ENCODE data around the gene RAD51B. TPM values are rescaled to one million over a fixed set of nuclear protein-coding genes. Genes with fewer than 3 reads are reported as not detected.

RAD51B gene
- total RNA-seq, 6 donors from 2014 or later, result 10.6 to 63.9 (median 18.4) TPM

DNA sequence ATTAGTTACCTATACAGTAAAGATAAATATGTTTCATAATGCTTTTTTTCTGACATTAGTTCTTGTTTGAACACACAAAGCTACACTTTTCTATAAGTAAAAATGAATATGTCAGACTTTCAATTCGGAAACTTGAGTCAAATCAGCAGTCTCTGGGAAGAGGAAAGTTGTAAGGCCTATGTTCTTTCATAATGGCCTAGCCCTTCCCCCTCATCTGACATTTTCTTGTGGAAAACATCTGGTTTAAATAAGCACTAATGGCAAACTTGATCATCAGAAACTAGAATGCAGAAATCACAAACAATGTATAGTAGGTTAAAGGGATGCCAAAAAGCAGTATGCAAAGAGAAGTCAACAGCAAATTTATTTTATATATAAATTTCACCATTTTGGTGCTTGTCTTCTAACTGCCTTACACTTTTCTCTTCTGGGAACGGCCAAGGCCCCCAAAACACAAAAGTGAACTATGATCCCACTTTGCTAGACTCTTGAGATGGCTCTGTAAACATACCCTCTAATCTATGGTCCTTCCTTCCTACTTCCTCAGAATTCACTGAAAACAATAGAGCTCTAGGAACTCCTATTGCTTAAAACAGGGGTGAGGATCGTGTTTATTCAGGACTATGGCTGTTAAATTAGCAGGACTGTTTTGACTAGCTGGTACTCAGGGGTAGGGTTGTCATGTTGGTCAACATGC lies 444.1 kb downstream of the RAD51B start:
- H3K36me3 ChIP-seq, result no peaks in the 10 kb centered on the region
- TF ChIP-seq EP300 (IDR thresholded peaks at IDR 0.05) (no peak), POLR2A (IDR thresholded peaks at IDR 0.05) (no peak), POLR2AphosphoS5 (IDR thresholded peaks at IDR 0.05) (no peak)
- TF ChIP-seq, protein P1, sequence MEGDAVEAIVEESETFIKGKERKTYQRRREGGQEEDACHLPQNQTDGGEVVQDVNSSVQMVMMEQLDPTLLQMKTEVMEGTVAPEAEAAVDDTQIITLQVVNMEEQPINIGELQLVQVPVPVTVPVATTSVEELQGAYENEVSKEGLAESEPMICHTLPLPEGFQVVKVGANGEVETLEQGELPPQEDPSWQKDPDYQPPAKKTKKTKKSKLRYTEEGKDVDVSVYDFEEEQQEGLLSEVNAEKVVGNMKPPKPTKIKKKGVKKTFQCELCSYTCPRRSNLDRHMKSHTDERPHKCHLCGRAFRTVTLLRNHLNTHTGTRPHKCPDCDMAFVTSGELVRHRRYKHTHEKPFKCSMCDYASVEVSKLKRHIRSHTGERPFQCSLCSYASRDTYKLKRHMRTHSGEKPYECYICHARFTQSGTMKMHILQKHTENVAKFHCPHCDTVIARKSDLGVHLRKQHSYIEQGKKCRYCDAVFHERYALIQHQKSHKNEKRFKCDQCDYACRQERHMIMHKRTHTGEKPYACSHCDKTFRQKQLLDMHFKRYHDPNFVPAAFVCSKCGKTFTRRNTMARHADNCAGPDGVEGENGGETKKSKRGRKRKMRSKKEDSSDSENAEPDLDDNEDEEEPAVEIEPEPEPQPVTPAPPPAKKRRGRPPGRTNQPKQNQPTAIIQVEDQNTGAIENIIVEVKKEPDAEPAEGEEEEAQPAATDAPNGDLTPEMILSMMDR (IDR thresholded peaks at IDR 0.05), result no peak
- 76 to 80% methylated on average over 3 of the region's 3 CpGs for WGBS, 2 donors
- H3K27me3 ChIP-seq, result no peaks in the 10 kb centered on the region
- no peak overlapping the region for H3K4me3 ChIP-seq
- ATAC-seq (ENCODE audit: low FRiP score in 2 of 2) (no peak), DNase-seq (no peak)
- H3K27ac ChIP-seq, result peak overlapping the region in 1 of 4 donors; percentile 20
- no peaks in the 10 kb centered on the region for H3K9me3 ChIP-seq
- H3K4me1 ChIP-seq, result peaks cover 4 to 19% (median 12%) of the 10 kb centered on the region in 4 donors

DNA sequence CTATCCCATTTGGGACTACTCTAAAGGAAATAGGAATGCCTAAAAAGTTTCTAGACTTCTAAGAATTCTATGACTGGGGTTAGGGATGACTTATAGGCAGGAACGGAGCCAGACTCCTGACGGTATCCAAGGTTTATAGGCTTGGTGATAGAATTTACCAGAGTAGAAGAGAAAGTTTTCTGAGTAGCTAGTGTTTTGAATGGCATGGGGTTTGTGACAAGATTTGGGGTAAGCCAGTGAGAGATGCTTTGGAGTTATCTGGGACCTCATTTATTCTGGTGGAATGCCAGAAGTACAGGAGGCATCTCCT lies 444.6 kb downstream of the RAD51B start:
- H3K27ac ChIP-seq, result peak overlapping the region in 1 of 4 donors; percentile 20
- 74 to 82% methylated on average over 2 of the region's 2 CpGs for WGBS, 2 donors

DNA sequence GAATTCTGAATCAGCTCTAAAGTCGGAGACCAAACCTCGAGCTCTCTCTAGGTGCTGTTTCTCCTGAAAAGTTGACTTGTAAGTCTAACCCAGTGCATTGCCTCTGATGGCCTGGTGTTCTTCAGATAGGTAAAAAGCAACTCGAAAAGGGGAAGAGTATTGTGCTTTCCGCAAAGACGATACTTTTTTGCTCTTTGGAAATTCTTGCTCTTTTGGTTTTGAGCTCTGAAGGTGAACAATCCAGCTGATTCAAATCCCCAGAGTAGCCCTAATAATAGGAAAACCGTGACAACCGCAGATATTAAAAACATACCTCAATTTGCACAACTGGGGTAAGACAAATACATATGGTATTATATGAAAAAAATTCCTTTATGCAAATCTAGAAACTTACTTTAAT lies 447.4 kb downstream of the RAD51B start:
- no peak for ATAC-seq (ENCODE audit: low FRiP score in 2 of 2)
- no peaks in the 10 kb centered on the region for H3K27me3 ChIP-seq
- peaks cover 20 to 25% (median 22%) of the 10 kb centered on the region in 4 donors for H3K4me1 ChIP-seq
- no peak overlapping the region for H3K4me3 ChIP-seq
- no peaks in the 10 kb centered on the region for H3K9me3 ChIP-seq
- no peak for DNase-seq
- no peaks in the 10 kb centered on the region for H3K36me3 ChIP-seq
- WGBS, 2 donors, result 88 to 93% methylated on average over 7 of the region's 7 CpGs
- no peak overlapping the region for H3K27ac ChIP-seq
- TF ChIP-seq POLR2A (IDR thresholded peaks at IDR 0.05), result no peak
- TF ChIP-seq POLR2AphosphoS5 (IDR thresholded peaks at IDR 0.05), result no peak
- no peak for TF ChIP-seq EP300 (IDR thresholded peaks at IDR 0.05)
- TF ChIP-seq, protein P1 (IDR thresholded peaks at IDR 0.05), result no peak

More for the DNA sequence above, 444.6 kb downstream of the RAD51B start:
- no peaks in the 10 kb centered on the region for H3K9me3 ChIP-seq
- no peaks in the 10 kb centered on the region for H3K27me3 ChIP-seq
- no peaks in the 10 kb centered on the region for H3K36me3 ChIP-seq
- DNase-seq, result no peak
- H3K4me3 ChIP-seq, result no peak overlapping the region
- H3K4me1 ChIP-seq, result peaks cover 5 to 23% (median 17%) of the 10 kb centered on the region in 4 donors
- ATAC-seq (ENCODE audit: low FRiP score in 2 of 2), result no peak
- TF ChIP-seq, protein P1 (IDR thresholded peaks at IDR 0.05), result no peak

DNA sequence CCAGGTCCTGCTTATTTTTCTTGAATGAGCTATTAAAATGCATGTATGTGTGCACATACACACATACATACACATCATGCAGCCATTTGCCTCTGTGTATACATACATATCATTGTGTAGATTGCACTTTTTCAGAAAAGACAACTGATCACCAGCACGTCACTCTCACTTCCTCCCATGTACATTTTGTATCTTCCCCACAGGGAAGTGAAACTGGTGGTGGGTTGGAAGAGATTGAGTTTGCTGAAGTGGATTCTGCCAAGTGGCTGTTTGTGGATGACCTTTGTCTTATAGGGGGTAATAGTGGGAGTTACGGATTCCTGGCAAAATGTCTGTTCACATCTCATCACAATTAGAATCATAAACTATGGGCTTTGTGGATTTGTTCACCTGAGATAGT lies 448.6 kb downstream of the RAD51B start:
- TF ChIP-seq, protein P1 (IDR thresholded peaks at IDR 0.05), result no peak
- TF ChIP-seq POLR2A (IDR thresholded peaks at IDR 0.05) (no peak), POLR2AphosphoS5 (IDR thresholded peaks at IDR 0.05) (peak in 1 of 2 donors; percentile 21), EP300 (IDR thresholded peaks at IDR 0.05) (peak in 2 of 4 donors; percentile 46 to 76)
- Histone ChIP-seq H3K4me1 (peaks cover 20 to 25% (median 22%) of the 10 kb centered on the region in 4 donors), H3K27ac (peak overlapping the region; percentile 21 to 68 (median 58)), H3K4me3 (no peak overlapping the region), H3K9me3 (no peaks in the 10 kb centered on the region), H3K36me3 (no peaks in the 10 kb centered on the region), H3K27me3 (no peaks in the 10 kb centered on the region)
- WGBS, 2 donors, result 67 to 68% methylated on average over 2 of the region's 2 CpGs
- DNase-seq (peak in 1 of 2 donors; percentile 33), ATAC-seq (ENCODE audit: low FRiP score in 2 of 2) (peak; percentile 46 to 84)

DNA sequence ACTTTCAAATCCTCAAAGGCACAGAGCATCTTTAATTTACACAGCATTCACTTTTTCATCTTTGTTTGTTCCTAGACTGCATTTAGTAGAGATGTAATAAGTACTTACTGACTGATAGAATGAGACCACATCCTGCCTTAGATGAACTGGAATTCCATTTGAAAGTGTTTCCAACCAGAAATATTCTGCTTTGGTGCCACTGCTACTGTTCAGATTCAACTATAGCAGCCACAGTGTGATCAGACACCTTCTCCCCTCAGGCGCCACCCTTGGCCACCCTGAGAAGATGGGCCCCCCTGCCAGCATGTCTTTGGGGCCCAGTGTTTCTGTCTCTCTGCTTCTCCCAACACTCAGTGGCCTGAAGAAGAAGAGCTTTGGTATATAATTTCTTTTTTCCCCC lies 449.1 kb downstream of the RAD51B start:
- Histone ChIP-seq H3K4me1 (peaks cover 21 to 25% (median 22%) of the 10 kb centered on the region in 4 donors), H3K27me3 (no peaks in the 10 kb centered on the region), H3K4me3 (no peak overlapping the region), H3K27ac (peak overlapping the region; percentile 21 to 68 (median 66)), H3K36me3 (no peaks in the 10 kb centered on the region), H3K9me3 (no peaks in the 10 kb centered on the region)
- ATAC-seq (ENCODE audit: low FRiP score in 2 of 2) (no peak), DNase-seq (no peak)
- WGBS, 2 donors, result 88 to 91% methylated on average over 1 of the region's 1 CpG
- no peak for TF ChIP-seq EP300 (IDR thresholded peaks at IDR 0.05)

Data from upper lobe of left lung (tissue), 6 donors.